Measurements from ENCODE around the gene AAK1. TPM values are rescaled to one million over a fixed set of nuclear protein-coding genes. Genes with fewer than 3 reads are reported as not detected.

Gene AAK1
- polyA plus RNA-seq, 1 experiment, result 23.3 TPM

- Histone ChIP-seq H3K4me3 (ENCODE audit: low read depth, low read length) (no peak overlapping the region), H3K27me3 (ENCODE audit: control insufficient read depth, insufficient read depth, low read length) (no peaks in the 10 kb centered on the region), H3K36me3 (ENCODE audit: control insufficient read depth, insufficient read depth, low read length) (peaks cover 12% of the 10 kb centered on the region)
- TF ChIP-seq, protein P1, sequence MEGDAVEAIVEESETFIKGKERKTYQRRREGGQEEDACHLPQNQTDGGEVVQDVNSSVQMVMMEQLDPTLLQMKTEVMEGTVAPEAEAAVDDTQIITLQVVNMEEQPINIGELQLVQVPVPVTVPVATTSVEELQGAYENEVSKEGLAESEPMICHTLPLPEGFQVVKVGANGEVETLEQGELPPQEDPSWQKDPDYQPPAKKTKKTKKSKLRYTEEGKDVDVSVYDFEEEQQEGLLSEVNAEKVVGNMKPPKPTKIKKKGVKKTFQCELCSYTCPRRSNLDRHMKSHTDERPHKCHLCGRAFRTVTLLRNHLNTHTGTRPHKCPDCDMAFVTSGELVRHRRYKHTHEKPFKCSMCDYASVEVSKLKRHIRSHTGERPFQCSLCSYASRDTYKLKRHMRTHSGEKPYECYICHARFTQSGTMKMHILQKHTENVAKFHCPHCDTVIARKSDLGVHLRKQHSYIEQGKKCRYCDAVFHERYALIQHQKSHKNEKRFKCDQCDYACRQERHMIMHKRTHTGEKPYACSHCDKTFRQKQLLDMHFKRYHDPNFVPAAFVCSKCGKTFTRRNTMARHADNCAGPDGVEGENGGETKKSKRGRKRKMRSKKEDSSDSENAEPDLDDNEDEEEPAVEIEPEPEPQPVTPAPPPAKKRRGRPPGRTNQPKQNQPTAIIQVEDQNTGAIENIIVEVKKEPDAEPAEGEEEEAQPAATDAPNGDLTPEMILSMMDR (IDR thresholded peaks at IDR 0.05; ENCODE audit: insufficient read depth, low read depth, low read length), result no peak
- CTCF ChIA-PET, result no interaction called here
- DNase-seq (ENCODE audit: low read depth), result no peak
- POLR2A ChIA-PET, result no interaction called here
Measured at GRCh38 chr2:69462780-69463179, 180.8 kb downstream of the AAK1 start.

DNA sequence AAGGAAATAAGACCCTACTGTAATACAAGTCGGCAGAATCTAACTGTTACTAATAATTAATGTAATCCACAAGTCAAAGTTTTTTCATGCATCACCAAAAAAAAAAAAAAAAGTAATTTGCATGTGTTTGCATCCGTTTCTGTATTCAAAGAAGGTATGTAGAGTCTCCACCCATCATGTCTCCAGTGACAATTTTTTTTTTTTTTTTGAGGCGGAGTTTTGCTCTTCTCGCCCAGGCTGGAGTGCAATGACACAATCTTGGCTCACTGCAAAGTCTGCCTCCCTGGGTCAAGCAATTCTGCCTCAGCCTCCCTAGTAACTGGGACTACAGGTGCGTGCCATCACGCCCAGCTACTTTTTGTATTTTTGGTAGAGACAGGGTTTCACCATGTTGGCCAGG, 182.1 kb downstream of the AAK1 start:
- ChIA-PET POLR2A (no interaction called here), CTCF (no interaction called here)
- DNase-seq (ENCODE audit: low read depth), result no peak

GRCh38 chr2:69459936-69460335, 183.6 kb downstream of the AAK1 start:
- TF ChIP-seq, protein P1 (IDR thresholded peaks at IDR 0.05; ENCODE audit: insufficient read depth, low read depth, low read length), result no peak
- no peaks in the 10 kb centered on the region for H3K27me3 ChIP-seq (ENCODE audit: control insufficient read depth, insufficient read depth, low read length)
- H3K36me3 ChIP-seq (ENCODE audit: control insufficient read depth, insufficient read depth, low read length), result peaks cover 3% of the 10 kb centered on the region
- H3K4me3 ChIP-seq (ENCODE audit: low read depth, low read length), result no peak overlapping the region
- ChIA-PET CTCF (interaction anchor here (0.7 kb wide), 1 partner anchor 14 kb away, joined by 4 read pairs; no protein-coding TSS in a partner anchor), POLR2A (no interaction called here)
- DNase-seq (ENCODE audit: low read depth), result no peak

More for the DNA sequence above, 182.1 kb downstream of the AAK1 start:
- Histone ChIP-seq H3K4me3 (ENCODE audit: low read depth, low read length) (no peak overlapping the region), H3K36me3 (ENCODE audit: control insufficient read depth, insufficient read depth, low read length) (peaks cover 12% of the 10 kb centered on the region), H3K27me3 (ENCODE audit: control insufficient read depth, insufficient read depth, low read length) (no peaks in the 10 kb centered on the region)
- TF ChIP-seq, protein P1 (IDR thresholded peaks at IDR 0.05; ENCODE audit: insufficient read depth, low read depth, low read length), result no peak

GRCh38 chr2:69456950-69457445, 186.5 kb downstream of the AAK1 start:
- Histone ChIP-seq H3K36me3 (ENCODE audit: control insufficient read depth, insufficient read depth, low read length) (no peaks in the 10 kb centered on the region; the same call in 1 of the 2 replicates), H3K4me3 (ENCODE audit: low read depth, low read length) (no peak overlapping the region), H3K27me3 (ENCODE audit: control insufficient read depth, insufficient read depth, low read length) (no peaks in the 10 kb centered on the region)
- POLR2A ChIA-PET, result no interaction called here
- CTCF ChIA-PET, result interaction anchor here (1.0 to 1.4 kb wide), 2 partner anchors 9 to 14 kb away, joined by 3 to 4 read pairs; no protein-coding TSS in a partner anchor
- TF ChIP-seq, protein P1 (IDR thresholded peaks at IDR 0.05; ENCODE audit: insufficient read depth, low read depth, low read length), result no peak
- no peak for DNase-seq (ENCODE audit: low read depth)

- TF ChIP-seq, protein P1 (IDR thresholded peaks at IDR 0.05; ENCODE audit: insufficient read depth, low read depth, low read length), result no peak
- Histone ChIP-seq H3K27me3 (ENCODE audit: control insufficient read depth, insufficient read depth, low read length) (no peaks in the 10 kb centered on the region), H3K4me3 (ENCODE audit: low read depth, low read length) (no peak overlapping the region), H3K36me3 (ENCODE audit: control insufficient read depth, insufficient read depth, low read length) (no peaks in the 10 kb centered on the region; the same call in 1 of the 2 replicates)
- ChIA-PET POLR2A (no interaction called here), CTCF (interaction anchor here (1.4 kb wide), 1 partner anchor 15 kb away, joined by 4 read pairs; no protein-coding TSS in a partner anchor)
- DNase-seq (ENCODE audit: low read depth), result no peak
Measured at GRCh38 chr2:69456154-69456553, 187.4 kb downstream of the AAK1 start.

Data from BJ (cell line).